CD4-positive, alpha-beta memory T cell (primary cell): ENCODE measurements around the gene SELENOS. TPM values are rescaled to one million over a fixed set of nuclear protein-coding genes. Genes with fewer than 3 reads are reported as not detected.
A peak's percentile ranks its signal among the peaks of the same experiment; 100 is the strongest.

Experiments
- CTCF ChIA-PET: fragments of 350-600 bp; sonication (Branson Sonifier 250); formaldehyde crosslinking; loops from one replicate; lab custom pipeline; 2021; ENCODE audit warnings: inconsistent platforms; ENCODE audit not compliant: partially characterized antibody; lab: Charles Lee
- POLR2A ChIA-PET: fragments of 350-600 bp; sonication (Branson Sonifier 250); formaldehyde crosslinking; loops from one replicate; lab custom pipeline; 2021; ENCODE audit not compliant: partially characterized antibody; lab: Charles Lee
- DNase-seq, 5 donors: peaks; one replicate each; pipeline versions ENCODE4 v3.0.0 to v3.0.0-alpha.2; 2020 to 2022; ENCODE audit warnings: mixed read lengths in 1 of 5
- H3K27ac ChIP-seq: one replicate; pipeline ENCODE4 v1.7.0; 2013; ENCODE audit warnings: low read depth, low read length
- H3K27me3 ChIP-seq: 2 replicates; pipeline ENCODE4 v1.7.0; 2013; ENCODE audit warnings: mild to moderate bottlenecking, low read length, moderate library complexity; ENCODE audit not compliant: insufficient read depth
- H3K36me3 ChIP-seq: 2 replicates; pipeline ENCODE4 v1.7.0; 2013; ENCODE audit warnings: mild to moderate bottlenecking, low read length, moderate library complexity; ENCODE audit not compliant: insufficient read depth
- H3K4me1 ChIP-seq: 2 replicates; pipeline ENCODE4 v1.7.0; 2013; ENCODE audit warnings: mild to moderate bottlenecking, low read length, moderate library complexity; ENCODE audit not compliant: insufficient read depth
- H3K4me3 ChIP-seq, 2 donors: one replicate each; pipeline ENCODE4 v1.7.0; 2013; ENCODE audit warnings: low read length in 2 of 2, mild to moderate bottlenecking in 1 of 2
- H3K9me3 ChIP-seq, 2 donors: one replicate each; pipeline ENCODE4 v1.7.0; 2013; ENCODE audit warnings: low read length in 2 of 2, control low read depth in 1 of 2; ENCODE audit not compliant: control insufficient read depth in 1 of 2
- H3K27ac Mint-ChIP-seq, 7 donors: one replicate each; pipeline ENCODE4 v1.8.0; 2020 to 2021; ENCODE audit warnings: mixed read lengths in 7 of 7, mild to moderate bottlenecking in 6 of 7, inconsistent platforms in 3 of 7, moderate library complexity in 3 of 7
- H3K27me3 Mint-ChIP-seq, 2 donors: one replicate each; pipeline ENCODE4 v1.8.0; 2020 to 2021; ENCODE audit warnings: mixed read lengths in 2 of 2
- H3K36me3 Mint-ChIP-seq, 2 donors: one replicate each; pipeline ENCODE4 v1.8.0; 2020 to 2021; ENCODE audit warnings: mixed read lengths in 2 of 2, inconsistent platforms in 1 of 2, mild to moderate bottlenecking in 1 of 2
- H3K4me1 Mint-ChIP-seq, 4 donors: one replicate each; pipeline ENCODE4 v1.8.0; 2020 to 2021; ENCODE audit warnings: mixed read lengths in 4 of 4, mild to moderate bottlenecking in 1 of 4
- H3K4me3 Mint-ChIP-seq, 8 donors: one replicate each; pipeline ENCODE4 v1.8.0; 2020 to 2021; ENCODE audit warnings: mixed read lengths in 8 of 8, mild to moderate bottlenecking in 7 of 8, moderate library complexity in 6 of 8, inconsistent platforms in 3 of 8
- H3K9me3 Mint-ChIP-seq, 8 donors: one replicate each; pipeline ENCODE4 v1.8.0; 2020 to 2021; ENCODE audit warnings: mixed read lengths in 8 of 8, mild to moderate bottlenecking in 5 of 8, inconsistent platforms in 3 of 8, moderate library complexity in 1 of 8
- intact Hi-C: fragments of 100-400 bp; cut with micrococcal nuclease; formaldehyde crosslinking; loops from one replicate; pipeline ENCODE4 v1.15.1; 2023
- polyA plus RNA-seq, 2 donors: library from polyadenylated mRNA; unstranded; fragments of 300-500 nt; fragmentation: Illumina TruSeq; gene quantifications; one replicate each; pipeline ENCODE4 v1.2.3, GENCODE V29; 2021
- total RNA-seq, 2 experiments: library from RNA; stranded (reverse); gene quantifications; one replicate each; pipeline ENCODE4 v1.2.3, GENCODE V29; 2021

Gene SELENOS
- total and polyA plus RNA-seq, 4 experiments from 2014 or later = 49.1 to 112 (median 61.8) TPM

DNA sequence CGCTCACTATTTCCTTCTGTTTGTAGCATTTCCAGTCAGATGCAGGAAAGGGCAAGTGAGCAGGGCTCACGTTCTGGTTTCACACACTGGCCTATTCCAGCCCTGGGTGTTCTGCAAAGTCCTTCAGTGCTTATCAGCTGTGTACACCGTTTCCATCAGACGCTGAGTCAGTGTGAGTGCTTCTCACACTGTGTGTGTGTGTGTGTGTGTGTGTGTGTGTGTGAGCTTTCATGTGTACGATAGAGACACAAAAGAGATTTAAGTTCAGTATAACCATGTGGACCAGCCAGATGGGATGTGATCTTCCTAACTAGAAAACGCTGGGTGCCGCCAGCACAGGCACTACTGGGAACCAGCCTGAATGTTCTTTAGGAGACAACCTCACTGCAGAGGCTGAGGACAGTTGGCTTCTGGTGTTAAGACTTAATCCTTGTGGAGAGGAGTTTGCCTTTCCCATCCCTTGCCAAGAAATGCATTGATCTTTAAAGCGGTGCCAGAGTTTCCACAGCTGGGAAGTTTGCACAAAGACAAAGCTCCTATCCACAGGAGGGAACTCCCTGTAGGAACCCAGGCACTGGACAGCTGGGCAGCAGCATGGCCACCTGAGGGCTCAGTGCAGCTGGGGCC is 21.6 kb downstream of the SELENOS start:
- ChIA-PET POLR2A (no interaction called here), CTCF (interaction anchor here (0.7 to 3.1 kb wide), 9 partner anchors 9 to 246 kb away, joined by 3 to 11 read pairs (median 5); no protein-coding TSS in a partner anchor)
- intact Hi-C loops = loop anchor here (2.0 kb wide), 1 partner anchor 61 kb away; no protein-coding TSS in a partner anchor
- Histone ChIP-seq H3K4me3 (no peak overlapping the region), H3K4me1 (peaks cover 11% of the 10 kb centered on the region), H3K27me3 (no peaks in the 10 kb centered on the region), H3K36me3 (no peaks in the 10 kb centered on the region), H3K27ac (no peak overlapping the region), H3K9me3 (no peaks in the 10 kb centered on the region)
- H3K4me1 Mint-ChIP-seq = peaks cover 8 to 11% (median 9%) of the 10 kb centered on the region in 4 donors
- H3K27me3 Mint-ChIP-seq = peaks cover 0 to 3% of the 10 kb centered on the region in 2 donors
- peaks cover 0 to 6% of the 10 kb centered on the region in 2 donors for H3K36me3 Mint-ChIP-seq
- DNase-seq = no peak
- H3K9me3 Mint-ChIP-seq = peaks cover 0 to 1% (median 0%) of the 10 kb centered on the region in 8 donors
- no peak overlapping the region for H3K27ac Mint-ChIP-seq
- H3K4me3 Mint-ChIP-seq = no peak overlapping the region

GRCh38 chr15:101255051-101255395 is 22.3 kb downstream of the SELENOS start:
- no peaks in the 10 kb centered on the region for H3K9me3 ChIP-seq
- ChIA-PET CTCF (interaction anchor here (1.2 to 2.4 kb wide), 8 partner anchors 9 to 239 kb away, joined by 3 to 9 read pairs (median 4); no protein-coding TSS in a partner anchor), POLR2A (interaction anchor here (5.7 kb wide), 1 partner anchor 14 kb away, joined by 64 read pairs; no protein-coding TSS in a partner anchor)
- Mint-ChIP-seq H3K4me1 (peaks cover 15 to 18% (median 16%) of the 10 kb centered on the region in 4 donors), H3K27me3 (peaks cover 0 to 3% of the 10 kb centered on the region in 2 donors), H3K36me3 (peaks cover 0 to 11% of the 10 kb centered on the region in 2 donors), H3K27ac (peak overlapping the region in 1 of 7 donors; percentile 32), H3K9me3 (peaks cover 0 to 1% (median 0%) of the 10 kb centered on the region in 8 donors), H3K4me3 (no peak overlapping the region)
- peaks cover 18% of the 10 kb centered on the region for H3K4me1 ChIP-seq
- H3K27ac ChIP-seq = no peak overlapping the region
- H3K36me3 ChIP-seq = no peaks in the 10 kb centered on the region
- no peaks in the 10 kb centered on the region for H3K27me3 ChIP-seq
- intact Hi-C loops = no loop called here
- no peak for DNase-seq
- H3K4me3 ChIP-seq = no peak overlapping the region

DNA sequence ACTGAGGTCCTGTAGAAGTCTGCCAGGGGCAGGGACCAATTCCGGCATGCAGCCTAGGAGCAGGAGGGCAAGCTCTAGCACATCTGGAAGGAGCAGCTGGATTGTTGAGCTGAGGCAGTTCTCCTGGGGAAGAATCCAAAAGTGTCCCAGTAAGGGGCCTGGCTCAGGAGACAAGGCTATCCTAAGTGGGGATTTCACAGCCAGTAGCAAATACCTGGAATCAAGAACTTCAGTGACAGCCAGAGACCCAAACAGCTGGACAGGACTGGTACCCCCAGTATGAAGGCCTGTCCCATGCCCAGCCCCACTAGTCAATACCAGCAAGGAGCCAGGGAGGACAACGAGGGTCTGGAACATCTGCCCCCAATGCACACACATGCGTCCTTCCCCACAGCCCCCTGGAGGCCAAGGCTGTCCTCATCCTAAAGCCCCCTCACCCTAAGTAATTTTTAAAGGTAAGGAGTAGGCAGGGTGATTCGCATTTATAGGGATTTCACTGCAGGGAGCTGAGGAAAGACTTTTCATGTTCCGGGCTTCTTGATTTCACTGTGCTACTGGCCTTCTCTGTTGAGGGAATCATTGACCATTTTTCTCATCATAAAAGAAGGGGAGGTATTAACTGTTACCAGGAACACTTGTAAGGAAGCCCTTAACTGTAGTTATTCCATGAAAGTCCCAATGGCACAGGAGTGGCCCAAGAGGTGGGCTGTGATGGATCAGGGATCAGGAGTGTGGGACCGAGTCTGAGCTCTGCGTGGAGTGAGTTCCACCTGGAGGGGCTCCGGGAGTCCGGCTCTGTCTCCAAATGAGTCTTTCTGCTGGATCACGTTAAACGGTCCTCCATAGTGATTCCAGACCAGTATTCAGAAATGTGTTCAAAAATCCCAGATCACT is 22.9 kb downstream of the SELENOS start:
- Histone ChIP-seq H3K36me3 (no peaks in the 10 kb centered on the region), H3K4me1 (peaks cover 24% of the 10 kb centered on the region), H3K9me3 (no peaks in the 10 kb centered on the region), H3K4me3 (no peak overlapping the region), H3K27me3 (no peaks in the 10 kb centered on the region), H3K27ac (no peak overlapping the region)
- peaks cover 19 to 24% (median 21%) of the 10 kb centered on the region in 4 donors for H3K4me1 Mint-ChIP-seq
- peaks cover 0 to 1% (median 0%) of the 10 kb centered on the region in 8 donors for H3K9me3 Mint-ChIP-seq
- DNase-seq = no peak
- intact Hi-C loops = loop anchor here (5.0 kb wide), 2 partner anchors 127 to 652 kb away; partner anchors contain the start of genes ASB7 and LINS1
- H3K27me3 Mint-ChIP-seq = peaks cover 0 to 2% of the 10 kb centered on the region in 2 donors
- peak overlapping the region in 1 of 7 donors; percentile 24 for H3K27ac Mint-ChIP-seq
- peaks cover 0 to 13% of the 10 kb centered on the region in 2 donors for H3K36me3 Mint-ChIP-seq
- H3K4me3 Mint-ChIP-seq = peak overlapping the region in 1 of 8 donors; percentile 9
- POLR2A ChIA-PET = interaction anchor here (5.7 kb wide), 1 partner anchor 13 kb away, joined by 64 read pairs; no protein-coding TSS in a partner anchor
- CTCF ChIA-PET = interaction anchor here (1.0 to 2.4 kb wide), 6 partner anchors 10 to 240 kb away, joined by 3 to 9 read pairs (median 4); no protein-coding TSS in a partner anchor

DNA sequence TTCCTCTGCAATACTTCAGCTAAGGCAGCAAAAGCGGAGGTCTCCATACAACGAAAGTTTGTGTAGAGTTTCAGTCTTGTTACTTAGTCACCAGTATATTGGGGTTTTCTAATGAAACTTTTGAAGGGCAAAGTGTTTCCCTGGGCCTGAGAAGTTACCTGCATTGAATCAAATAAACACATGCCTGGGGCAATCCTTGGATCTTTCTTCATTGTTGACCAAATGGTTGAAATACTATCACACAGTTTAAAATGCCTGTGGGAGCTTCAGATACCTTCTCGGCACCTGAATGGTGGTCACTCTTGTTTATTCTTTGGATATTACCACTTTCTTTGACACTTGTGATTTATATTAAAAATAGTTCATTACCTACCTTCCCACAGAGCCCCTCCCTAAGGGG is 24.4 kb downstream of the SELENOS start:
- ChIA-PET CTCF (interaction anchor here (0.9 to 2.9 kb wide), 7 partner anchors 10 to 389 kb away, joined by 3 to 12 read pairs (median 3); no protein-coding TSS in a partner anchor), POLR2A (interaction anchor here (1.0 to 5.7 kb wide), 5 partner anchors 11 to 651 kb away, joined by 3 to 64 read pairs (median 3); partner anchors contain the start of genes ASB7, LINS1 and SNRPA1)
- Histone ChIP-seq H3K27me3 (no peaks in the 10 kb centered on the region), H3K4me1 (peaks cover 33% of the 10 kb centered on the region), H3K36me3 (no peaks in the 10 kb centered on the region), H3K9me3 (no peaks in the 10 kb centered on the region), H3K4me3 (peak overlapping the region; percentile 2 to 66), H3K27ac (peak overlapping the region; percentile 42)
- DNase-seq = no peak
- H3K27me3 Mint-ChIP-seq = no peaks in the 10 kb centered on the region
- intact Hi-C loops = loop anchor here (2.0 to 5.0 kb wide), 3 partner anchors 126 to 651 kb away; partner anchors contain the start of genes ASB7 and LINS1
- H3K9me3 Mint-ChIP-seq = peaks cover 0 to 1% (median 0%) of the 10 kb centered on the region in 8 donors
- H3K4me1 Mint-ChIP-seq = peaks cover 22 to 36% (median 25%) of the 10 kb centered on the region in 4 donors
- H3K36me3 Mint-ChIP-seq = peaks cover 0 to 13% of the 10 kb centered on the region in 2 donors
- H3K27ac Mint-ChIP-seq = peak overlapping the region; percentile 27 to 95 (median 93)
- peak overlapping the region; percentile 91 to 96 (median 95) for H3K4me3 Mint-ChIP-seq

DNA sequence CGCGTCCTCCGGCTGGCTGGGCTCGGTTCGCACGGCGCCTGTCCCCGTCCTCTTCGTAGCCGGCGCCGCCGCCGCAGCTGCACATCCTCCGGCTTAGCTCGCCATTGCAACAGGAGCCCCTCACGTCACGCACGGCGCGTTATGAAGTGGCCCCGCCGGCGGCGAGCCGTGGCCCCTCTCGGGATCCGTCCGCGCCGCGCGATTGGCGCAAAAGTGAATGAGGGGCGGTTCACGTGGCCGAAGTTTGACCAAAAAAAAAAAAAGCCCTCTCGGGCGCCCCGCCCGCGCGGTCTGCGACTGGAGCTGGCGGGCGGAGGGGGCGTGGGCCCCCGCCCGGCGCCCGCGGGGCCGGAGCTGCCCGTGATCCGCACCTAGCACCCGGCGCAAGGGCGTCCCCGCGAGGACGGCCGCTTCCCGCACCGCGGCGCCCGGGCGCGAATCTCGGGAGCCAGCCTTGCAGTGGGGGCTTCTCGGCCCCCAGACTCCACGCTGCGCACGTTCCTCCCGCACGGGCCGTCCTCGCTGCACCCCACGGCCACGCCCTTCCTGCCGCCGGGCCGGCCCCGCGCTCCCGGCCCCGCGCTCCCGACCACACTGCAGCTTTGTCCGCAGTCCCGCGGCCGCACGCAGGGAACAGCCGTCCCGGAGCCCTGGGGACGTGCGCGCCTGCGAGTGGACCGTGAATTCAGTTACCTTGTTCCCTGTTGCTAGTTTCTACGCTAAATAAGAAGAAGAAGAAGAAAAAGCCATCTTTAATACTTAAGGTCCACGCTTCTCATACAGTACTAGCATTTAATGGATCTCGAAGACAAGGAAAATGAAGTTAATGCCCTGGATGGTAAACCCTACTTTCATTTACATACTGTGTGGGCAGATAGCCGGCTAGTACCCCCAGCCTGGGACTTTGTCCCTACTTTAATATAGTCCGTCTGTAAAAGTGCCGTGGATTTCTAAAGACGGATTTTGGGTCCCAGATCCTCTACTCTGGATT is 25.2 kb downstream of the SELENOS start, which contains the start of gene CHSY1:
Gene CHSY1 (minus strand): TSS at position 219 of the 991 bp plus-strand sequence. CDS start 592 bp downstream, outside the sequence.
- Mint-ChIP-seq H3K36me3 (peaks cover 0 to 13% of the 10 kb centered on the region in 2 donors), H3K4me3 (peak within 1 kb of the TSS; percentile 94 to 96 (median 95)), H3K27me3 (no peaks in the 10 kb centered on the region), H3K4me1 (peaks cover 29 to 43% (median 31%) of the 10 kb centered on the region in 4 donors), H3K27ac (peak within 1 kb of the TSS; percentile 90 to 95 (median 93)), H3K9me3 (peaks cover 0 to 1% (median 0%) of the 10 kb centered on the region in 8 donors)
- Histone ChIP-seq H3K27ac (peak within 1 kb of the TSS; percentile 42), H3K9me3 (no peaks in the 10 kb centered on the region), H3K36me3 (no peaks in the 10 kb centered on the region), H3K4me3 (peak within 1 kb of the TSS; percentile 30 to 66), H3K27me3 (no peaks in the 10 kb centered on the region), H3K4me1 (peaks cover 39% of the 10 kb centered on the region)
- CTCF ChIA-PET = interaction anchor here (0.7 to 2.9 kb wide), 10 partner anchors 9 to 390 kb away, joined by 3 to 12 read pairs (median 4); no protein-coding TSS in a partner anchor
- POLR2A ChIA-PET = interaction anchor here (0.6 to 5.7 kb wide), 18 partner anchors 10 to 1326 kb away, joined by 3 to 64 read pairs (median 4); partner anchors contain the start of genes ASB7, LINS1, SNRPA1 and TM2D3
- intact Hi-C loops = loop anchor here (1.0 to 5.0 kb wide), 4 partner anchors 42 to 650 kb away; partner anchors contain the start of genes ASB7 and LINS1
- DNase-seq = peak; percentile 81 to 90 (median 86)
